ENCODE results near the gene CNST.
"Not testable (repeated sequence)": the region's sequence is repeated elsewhere in the genome, so short reads cannot be mapped to it uniquely, and the experiment has no call there.

Gene CNST

DNA sequence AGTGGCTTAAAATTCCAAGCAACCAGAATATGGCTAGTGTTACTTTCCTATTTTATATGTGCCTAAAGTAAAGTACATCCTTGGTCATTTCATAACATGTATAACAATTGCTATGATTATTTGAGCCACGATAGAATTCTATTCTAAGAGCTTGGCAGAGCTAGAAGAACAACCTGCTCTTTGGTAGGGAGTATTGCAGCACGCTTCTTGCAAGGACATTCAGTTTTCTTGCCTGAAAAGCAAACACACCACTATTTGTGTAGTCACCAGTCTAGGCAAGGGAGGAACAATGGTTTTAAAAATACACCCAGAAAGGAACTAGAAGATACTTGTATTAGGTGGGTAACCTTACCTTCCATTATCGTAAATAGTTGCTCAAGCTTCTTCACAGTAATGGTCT lies 51.5 kb downstream of the CNST start:
- DNase-seq (ENCODE audit: low read depth, low spot score): no peak

DNA sequence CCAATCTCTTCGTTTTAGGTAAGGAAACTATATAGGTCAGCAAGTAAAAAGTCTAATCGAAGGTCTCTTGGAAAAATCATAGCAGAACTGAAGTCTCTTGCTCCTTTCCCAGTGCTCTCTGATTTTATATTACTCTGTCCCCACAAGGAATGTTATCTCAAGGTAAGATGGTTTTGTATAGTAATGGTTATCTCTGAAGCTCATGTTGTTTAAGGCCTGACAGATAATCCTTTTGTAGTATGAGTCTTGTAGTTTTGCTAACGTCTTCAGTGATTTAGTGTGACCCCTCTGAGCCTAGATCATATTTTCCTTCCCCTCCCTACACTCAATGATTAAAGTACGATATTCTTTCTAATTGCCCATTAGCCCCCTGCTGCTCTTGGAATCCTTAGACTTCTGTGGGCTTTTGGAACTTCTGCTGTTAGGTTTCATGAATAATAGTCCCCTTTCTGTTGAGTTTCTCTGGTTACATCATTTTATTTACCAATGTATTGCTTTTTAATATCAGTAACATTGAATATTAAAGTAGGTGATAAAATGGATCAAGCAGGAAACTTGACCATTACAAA lies 52.1 kb downstream of the CNST start:
- DNase-seq (ENCODE audit: low read depth, low spot score): no peak

DNA sequence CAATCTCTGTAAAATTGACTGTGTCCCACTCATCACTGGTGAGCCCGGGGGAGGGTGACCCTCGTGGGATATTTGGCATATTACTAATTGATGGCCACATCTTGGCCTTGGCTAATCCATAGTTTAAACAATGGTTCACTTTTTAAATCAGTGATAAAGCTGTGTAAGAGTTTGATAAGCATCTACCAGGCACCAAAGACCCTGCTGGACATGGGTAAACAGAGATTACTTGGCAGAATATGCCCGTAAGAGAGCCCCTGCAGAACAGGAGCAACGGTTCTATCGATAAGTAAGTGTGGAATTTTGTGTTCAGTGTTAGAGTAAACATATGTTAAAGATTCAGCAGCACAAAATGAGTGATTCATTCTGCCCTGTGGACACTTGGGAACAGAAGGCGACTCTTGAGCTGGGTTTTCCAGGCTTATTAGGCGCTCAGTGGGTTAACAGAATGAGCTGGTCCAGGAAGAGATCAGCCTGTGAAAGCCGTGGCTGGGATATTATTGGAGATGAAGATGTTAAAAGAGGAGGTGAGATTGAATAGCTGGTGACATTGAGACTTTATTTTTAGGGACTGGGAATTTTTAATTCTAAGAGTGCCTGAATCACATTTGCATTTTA lies 55.9 kb downstream of the CNST start:
- no peak for DNase-seq (ENCODE audit: low read depth, low spot score)

DNA sequence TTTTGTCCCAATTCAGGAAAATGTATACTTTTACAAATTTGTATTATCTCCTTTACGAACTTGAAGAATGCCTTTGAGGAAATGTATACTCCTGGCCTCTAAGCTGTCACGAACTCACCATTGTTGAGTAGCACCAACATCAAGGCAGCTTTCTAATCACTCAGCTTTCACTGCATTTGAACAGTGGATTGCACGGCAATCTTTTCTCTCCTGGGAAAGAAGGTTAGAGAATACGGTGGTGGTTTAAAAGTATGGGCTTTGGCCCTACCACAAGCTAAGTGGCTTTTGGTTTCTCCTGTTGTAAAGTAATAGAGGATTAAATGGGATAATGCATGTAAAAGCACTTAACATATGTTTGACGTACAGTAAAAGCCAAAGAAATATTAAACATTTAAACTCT lies 57.8 kb downstream of the CNST start:
- DNase-seq (ENCODE audit: low read depth, low spot score): no peak

DNA sequence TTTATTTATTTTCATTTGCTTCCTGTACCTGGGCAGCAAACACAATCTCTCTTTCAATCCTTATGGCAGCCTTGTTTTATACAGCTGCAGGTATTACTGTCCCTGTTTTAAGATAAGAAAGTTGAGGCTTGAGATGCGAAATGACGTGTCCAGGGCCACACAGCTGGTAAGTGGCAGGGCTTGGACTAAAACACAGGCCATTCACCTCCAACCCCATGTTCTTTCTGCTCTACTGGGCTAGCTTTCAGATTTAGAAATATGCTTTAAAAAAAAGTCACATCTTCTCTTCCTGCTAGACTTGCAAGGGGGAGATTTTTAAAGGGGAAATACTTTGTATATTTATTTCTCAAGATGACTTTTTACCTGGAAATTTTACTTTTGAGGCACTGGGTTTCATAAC lies 62.8 kb downstream of the CNST start:
- no peak for DNase-seq (ENCODE audit: low read depth, low spot score)

DNA sequence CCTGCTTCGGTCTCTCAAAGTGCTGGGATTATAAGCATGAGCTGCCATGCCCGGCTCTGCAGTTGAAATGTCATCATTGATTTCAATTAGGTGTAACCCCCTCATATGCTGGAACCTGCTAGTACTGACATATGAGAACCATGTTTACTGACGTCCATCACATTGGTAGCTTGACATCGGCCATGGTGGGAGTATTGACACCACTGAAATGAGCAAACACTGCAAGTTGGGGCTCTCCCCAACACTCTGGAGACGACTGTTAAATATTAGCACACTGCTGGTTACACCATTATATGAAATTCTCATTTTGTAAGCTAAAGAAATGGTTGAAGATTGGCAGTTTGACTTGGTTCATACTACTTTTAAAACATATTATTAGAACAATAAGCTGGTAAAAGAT lies 63.7 kb downstream of the CNST start:
- no peak for DNase-seq (ENCODE audit: low read depth, low spot score)

DNA sequence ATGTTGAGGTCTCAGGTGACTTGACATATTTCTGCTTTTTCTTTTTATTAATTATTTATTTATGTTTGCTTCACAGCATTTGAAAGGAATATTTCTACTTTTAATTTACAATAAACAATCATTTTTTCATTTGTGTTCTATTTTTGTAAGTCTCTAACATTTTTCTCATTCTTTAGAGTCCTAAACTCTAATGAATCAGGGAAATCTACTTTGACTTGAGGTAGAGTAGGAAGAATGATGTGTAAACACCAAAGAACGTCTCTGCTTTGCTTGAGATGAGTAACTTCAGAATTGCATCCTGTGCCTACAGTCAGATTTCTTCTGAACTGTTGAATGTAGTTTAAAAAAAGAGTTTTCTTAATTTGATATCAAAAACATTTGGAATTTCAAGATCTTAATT lies 65.2 kb downstream of the CNST start:
- DNase-seq (ENCODE audit: low read depth, low spot score): no peak

DNA sequence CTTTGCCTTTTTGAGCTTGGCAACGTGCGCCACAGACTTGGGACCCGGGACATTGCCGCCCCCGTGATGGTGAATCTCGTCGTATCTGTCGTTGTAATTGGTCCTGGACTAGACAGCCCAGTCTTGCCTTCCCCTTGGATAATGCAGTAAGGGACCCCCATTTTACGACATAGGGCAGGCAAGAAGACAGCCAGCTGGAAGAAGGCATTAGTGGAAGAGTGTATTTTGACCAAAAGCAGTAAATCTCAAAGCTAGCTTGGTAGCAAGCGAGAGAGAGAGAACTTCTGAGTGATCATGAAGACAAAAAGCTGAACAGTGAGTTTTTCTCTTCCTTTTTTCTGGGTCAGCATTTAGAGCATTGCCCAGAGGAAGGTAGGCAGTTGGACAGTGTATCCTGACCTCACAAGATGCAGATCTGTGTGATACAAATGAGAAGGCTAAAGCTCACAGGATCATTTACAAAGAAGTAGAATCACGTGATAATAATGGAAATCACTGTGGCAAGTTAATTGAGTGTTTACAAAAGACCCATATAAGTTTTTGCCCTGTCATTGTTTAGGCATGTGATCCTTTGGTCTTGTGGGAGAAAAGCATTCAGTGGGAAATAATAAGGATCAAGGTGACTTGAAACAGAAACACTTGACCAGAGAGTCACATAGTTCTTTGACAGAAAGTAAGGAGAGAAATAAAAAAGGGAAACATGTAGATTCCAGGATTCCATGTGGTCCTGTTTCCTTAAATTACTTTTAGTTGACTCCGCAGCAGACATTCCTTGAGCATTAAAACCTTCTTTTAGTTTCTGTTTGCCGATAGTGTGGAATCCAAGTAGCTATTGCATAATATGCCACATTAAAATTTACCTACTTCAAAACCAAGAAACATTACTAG lies 66.3 kb downstream of the CNST start:
- no peak for DNase-seq (ENCODE audit: low read depth, low spot score)

DNA sequence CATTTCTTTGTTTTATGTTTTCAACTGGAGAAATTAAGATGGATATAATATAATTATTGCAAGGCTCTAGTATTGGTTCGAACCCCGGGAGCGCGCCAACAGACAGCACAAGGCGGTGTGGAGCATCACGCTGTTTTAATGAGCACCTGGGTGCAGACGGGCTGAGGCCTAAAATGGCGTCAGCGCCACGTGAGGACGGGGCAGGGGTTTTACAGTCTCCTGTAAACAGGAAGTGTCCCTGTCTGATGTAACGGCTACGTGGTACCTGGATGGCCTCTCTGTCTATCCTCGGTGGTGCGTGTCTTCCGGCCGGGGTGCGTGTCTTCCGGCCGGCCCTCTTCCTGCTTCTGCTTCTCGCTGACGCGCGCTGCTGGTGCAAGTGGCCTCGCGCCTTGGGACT lies 68.4 kb downstream of the CNST start:
- DNase-seq (ENCODE audit: low read depth, low spot score): not testable (repeated sequence)

DNA sequence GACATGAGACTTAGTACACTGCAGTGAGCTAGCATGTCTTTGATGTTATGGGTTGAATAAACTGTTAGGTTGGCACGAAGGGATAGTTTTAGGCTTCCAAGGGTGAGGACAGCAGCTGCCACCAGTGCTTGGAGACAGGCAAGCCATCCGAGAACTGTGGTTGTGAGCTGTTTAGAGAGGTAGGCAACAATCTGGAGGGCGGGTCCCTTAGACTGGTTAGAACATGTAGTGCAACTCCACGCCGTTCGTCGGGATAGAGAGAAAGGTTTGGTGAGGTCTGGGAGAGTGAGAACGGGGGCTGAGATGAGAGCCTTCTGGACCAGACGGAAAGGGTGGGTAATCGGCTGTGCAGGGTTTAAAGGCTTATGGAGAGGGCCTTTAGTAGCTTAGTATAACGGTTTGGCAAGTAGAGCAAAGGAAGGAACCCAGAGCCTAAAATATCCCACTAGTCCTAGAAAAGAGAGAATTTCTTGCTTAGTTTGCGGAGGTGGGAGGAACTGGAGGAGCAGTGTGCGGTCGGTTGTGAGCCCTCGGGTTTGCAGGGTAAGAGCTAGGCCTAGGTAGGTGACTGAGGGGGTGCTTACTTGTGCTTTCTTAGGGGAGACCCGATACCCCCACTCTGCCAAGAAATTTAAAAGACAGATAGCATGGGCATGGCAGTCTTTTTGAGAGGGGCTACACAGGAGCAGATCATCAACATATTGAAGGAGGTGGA lies 72.8 kb downstream of the CNST start:
- DNase-seq (ENCODE audit: low read depth, low spot score): no peak

DNA sequence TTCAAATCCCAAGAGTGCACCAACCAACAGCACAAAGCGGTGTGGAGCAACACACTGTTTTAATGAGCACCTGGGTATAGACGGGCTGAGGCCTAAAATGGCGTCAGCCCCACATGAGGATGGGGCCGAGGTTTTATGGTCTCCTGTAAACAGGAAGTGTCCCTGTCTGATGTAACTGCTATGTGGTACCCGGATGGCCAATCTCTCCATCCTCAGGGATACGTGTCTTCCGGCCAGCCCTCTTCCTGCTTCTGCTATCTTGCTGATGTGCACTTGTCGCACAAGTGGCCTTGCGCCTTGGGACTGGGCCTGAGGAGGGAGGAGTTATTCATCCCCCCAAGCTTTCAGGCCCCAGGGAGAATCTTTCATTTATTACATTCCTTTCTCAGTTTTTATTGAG lies 73.5 kb downstream of the CNST start:
- no peak for DNase-seq (ENCODE audit: low read depth, low spot score)

DNA sequence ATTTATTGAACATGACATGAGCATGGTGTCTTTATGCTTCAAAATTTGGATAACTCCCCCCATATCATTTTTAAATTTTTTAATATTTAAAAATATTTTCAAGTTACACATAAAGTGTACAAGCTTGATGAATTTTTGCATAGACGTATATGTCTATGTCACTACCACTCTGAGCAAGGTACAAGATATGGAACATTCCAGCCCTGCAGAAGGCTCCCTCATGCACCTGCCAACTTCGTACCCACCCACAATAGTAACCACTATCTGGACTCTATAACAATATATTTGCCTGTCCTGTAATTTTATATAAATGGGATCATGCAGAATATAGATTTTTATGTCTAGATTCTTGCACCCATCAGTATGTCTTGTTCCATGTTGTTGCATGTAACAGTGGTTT lies 74.5 kb downstream of the CNST start:
- DNase-seq (ENCODE audit: low read depth, low spot score): no peak

DNA sequence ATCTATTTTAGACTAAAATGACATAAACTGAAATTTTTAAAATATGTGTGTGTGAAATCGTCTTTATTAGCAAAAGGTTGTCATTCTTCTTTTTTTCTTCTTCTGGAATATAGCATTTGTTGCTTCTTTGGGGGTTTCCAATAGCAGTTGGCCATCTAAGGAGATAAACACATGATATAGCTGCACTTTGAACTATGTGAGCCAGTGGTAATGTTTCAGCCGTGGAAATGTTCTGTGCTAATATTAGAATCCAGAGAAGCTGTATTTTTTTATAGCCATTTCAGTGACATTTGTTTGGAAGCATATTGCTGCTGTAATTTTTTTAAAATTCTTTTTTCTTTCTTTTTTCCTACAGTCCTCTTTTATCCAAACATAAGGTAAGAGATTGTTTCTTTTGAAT lies 75.1 kb downstream of the CNST start:
- DNase-seq (ENCODE audit: low read depth, low spot score): no peak

DNA sequence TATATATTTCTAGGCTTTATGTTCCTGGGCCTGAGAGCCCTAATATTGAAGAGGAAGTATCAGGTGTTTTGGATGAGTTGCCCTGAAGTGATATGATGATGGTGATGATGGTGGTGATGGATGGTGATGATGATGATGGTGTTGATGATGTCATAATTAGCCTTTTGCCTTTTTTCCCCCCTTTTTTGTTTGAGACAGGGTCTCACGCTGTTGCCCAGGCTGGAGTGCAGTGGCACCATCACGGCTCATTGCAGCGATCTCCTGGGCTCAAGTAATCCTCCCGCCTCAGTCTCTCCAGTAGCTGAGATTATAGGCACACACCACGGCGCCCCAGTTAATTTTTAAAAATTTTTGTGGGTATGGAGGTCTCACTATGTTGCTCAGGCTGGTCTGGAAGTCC lies 76.5 kb downstream of the CNST start:
- no peak for DNase-seq (ENCODE audit: low read depth, low spot score)

DNA sequence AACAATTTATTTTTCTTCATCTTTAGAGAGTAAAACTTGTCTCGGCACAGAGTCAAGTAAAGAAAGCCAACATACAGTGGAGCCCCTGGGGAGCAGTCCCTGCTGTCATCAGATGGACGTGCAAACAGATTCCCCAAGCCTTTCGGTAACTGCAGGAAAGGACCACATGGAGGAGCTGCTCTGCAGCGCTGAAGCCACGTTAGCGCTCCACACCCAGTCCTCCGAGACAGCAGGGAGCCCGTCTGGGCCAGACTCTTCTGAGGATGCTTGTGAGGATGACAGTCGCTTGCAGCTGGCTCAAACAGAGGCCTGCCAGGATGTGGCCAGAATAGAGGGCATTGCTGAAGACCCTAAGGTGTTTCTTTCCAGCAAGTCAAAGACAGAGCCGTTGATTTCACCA lies 80.9 kb downstream of the CNST start:
- DNase-seq (ENCODE audit: low read depth, low spot score): no peak

DNA sequence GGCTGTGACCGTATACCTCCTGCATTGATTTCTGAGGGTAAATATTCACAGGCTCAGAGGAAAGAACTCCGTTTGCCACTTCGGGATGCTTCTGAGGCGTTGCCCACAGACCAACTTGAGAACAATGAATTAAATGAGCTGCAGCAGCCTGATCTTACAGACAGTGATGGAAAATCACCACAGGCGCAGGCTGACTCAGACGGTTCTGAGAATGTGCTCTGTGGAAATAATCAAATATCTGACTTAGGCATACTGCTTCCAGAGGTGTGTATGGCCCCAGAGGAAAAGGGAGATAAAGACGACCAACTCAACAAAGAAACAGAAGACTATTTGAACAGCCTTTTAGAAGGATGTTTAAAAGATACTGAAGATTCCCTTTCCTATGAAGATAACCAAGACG lies 81.3 kb downstream of the CNST start:
- DNase-seq (ENCODE audit: low read depth, low spot score): no peak

DNA sequence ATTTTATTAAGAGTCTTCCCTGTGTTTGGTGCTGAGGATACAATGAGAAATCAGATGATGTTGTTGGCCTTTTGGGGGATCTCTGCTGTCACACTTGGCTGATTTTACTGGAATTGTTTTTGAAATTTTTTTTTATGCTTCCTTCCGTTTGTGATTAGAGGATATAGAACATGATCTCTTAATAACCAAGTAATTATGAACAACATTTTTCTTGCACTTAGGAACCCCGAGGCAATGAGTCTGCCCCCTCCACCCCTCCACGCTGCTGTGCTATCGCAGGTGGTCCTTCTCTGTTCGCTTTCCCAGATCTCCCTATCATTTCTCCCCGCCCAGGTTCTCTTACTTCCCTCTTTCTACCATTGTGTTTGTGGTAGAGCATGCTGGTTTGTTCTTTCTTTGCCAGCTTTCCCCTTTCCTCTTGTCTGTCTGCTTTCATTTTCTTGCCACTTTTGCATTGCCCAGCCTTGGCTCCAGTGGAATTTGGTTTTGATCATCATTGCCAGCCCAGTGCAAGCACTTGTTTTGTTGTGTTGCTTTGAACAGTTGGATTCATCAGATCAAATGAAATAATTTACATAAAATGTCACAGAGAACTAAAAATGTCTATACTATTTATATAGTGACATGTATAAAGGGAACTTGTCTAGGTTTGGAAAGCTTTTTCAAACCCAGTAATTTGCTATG lies 84.9 kb downstream of the CNST start:
- no peak for DNase-seq (ENCODE audit: low read depth, low spot score)

DNA sequence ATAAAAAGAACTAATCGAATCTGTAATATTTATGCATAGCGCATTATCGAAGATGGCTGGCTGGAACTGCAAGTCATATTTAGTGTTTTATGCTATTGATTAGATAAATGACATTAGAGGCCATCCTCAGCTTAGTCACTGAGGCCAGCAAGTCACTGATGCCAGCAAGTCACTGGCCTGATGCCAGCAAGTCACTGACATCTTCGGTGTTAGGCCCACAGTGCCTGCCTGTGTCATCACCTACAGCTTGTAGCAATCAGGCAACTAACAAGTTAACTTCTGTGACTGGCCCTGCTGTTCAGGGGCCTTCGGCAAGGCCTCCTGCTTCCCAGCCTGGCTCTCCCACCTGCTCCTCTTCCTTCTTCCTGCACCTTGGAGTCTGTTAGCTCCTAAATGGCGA lies 92.3 kb downstream of the CNST start:
- no peak for DNase-seq (ENCODE audit: low read depth, low spot score)

DNA sequence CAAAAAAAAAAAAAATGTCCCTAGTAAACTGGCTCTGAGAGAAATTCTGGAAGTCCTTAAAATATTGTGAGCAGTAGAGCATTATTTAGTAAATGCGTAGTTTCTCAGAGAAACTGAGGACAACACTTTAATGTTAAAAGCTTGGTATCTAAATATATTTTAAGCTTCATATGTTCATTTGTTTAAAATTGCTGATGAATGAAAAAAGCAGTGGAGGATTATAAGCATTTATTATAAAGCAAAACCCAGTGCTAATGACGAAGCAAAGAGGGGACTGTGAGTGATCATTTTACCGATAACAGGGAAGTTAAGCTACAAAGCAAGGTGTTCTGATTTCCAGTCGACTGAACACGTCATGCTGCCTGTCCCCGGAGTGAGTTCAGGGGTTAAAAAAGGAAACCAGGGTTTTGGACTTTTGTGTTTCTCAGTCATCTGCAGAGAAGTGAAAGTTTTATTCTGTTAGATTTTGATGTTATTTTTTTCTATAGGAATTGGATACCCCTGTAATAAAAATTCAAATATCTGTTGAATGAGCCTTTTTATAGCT lies 93.4 kb downstream of the CNST start:
- DNase-seq (ENCODE audit: low read depth, low spot score): no peak

DNA sequence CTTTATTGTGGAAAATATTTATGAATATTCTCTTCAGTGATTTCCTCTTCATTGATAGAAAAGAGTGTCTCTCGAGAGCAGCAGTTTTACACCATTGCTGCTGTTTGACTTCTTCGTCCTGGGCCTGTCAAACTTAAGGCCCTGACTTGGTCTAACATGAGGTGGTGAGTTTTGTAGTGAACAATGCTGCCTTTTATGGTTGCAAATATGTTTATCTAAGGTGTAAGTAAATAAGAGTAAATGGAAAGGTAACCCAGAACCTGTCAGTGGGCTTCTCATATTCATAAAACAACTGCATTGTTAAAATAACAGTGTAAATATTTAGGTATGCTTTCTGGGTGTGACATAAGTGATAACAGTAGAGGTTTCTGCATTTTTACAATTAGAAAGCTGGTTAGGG lies 95.2 kb downstream of the CNST start:
- DNase-seq (ENCODE audit: low read depth, low spot score): no peak

DNA sequence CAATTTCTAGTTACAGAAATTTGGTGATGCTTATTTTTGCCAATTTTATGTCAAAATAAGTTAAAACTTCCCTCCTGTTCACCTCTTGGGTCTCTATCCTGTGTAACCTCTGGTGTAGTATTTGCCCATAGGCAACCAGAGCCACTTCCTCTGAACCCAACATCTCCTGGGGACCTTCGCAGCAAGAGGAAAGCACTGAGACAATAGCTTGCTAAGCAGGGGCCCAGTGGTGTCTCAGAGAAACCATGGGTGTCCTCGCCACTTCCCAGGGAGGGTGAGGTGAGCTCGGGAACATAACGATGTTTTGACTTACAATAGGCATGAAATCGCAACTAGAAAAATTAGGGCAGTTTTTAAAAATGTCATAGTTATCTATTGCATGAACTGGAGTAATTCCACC lies 101.5 kb downstream of the CNST start:
- no peak for DNase-seq (ENCODE audit: low read depth, low spot score)

DNA sequence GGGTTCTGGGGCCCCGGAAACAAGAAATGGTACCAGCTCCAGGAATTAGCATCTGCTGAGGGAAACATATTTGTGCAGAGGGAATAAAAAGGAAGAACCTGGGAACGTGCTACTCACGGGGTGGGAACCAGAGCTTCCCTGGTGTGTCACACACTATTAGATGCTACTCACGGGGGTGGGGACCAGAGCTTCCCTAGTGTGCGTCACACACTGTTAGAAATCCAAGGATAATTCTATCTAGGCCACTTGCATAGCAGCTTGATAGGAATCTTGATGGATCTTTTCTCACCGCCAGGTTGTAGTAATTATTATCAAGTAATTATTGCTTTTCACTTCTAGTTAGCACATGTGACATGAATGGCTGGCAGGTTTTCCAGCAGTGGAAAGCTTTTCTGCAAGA lies 103.4 kb downstream of the CNST start:
- DNase-seq (ENCODE audit: low read depth, low spot score): no peak
